H1 (cell line): ENCODE measurements around the gene ING5. TPM values are rescaled to one million over a fixed set of nuclear protein-coding genes. Genes with fewer than 3 reads are reported as not detected.
"Not testable (repeated sequence)": the region's sequence is repeated elsewhere in the genome, so short reads cannot be mapped to it uniquely, and the experiment has no call there.

Experiments
- CTCF ChIA-PET: fragments of 300-600 bp; sonication (Branson Sonifier 250); formaldehyde crosslinking; loops from one replicate; lab custom pipeline; 2021; ENCODE audit not compliant: partially characterized antibody; lab: Charles Lee
- POLR2A ChIA-PET: fragments of 300-600 bp; sonication (Branson Sonifier 250); formaldehyde crosslinking; loops from one replicate; lab custom pipeline; 2021; ENCODE audit warnings: inconsistent platforms; ENCODE audit not compliant: partially characterized antibody; lab: Charles Lee
- DNase-seq, 2 experiments: peaks; one replicate each; pipeline versions ENCODE4 v3.0.0 to v3.0.0-alpha.2; 2010 to 2022; ENCODE audit warnings: low spot score in 2 of 2, low read depth in 1 of 2, mixed read lengths in 1 of 2
- FAIRE-seq: peaks from 2 replicates; lab custom pipeline; 2011; peaks lifted over from hg19 to GRCh38; lab: Jason Lieb, UNC
- H2AFZ ChIP-seq: 2 replicates; pipeline ENCODE4 v1.8.1; 2012; ENCODE audit warnings: low read length, inconsistent platforms
- H2AK5ac ChIP-seq: 2 replicates; pipeline ENCODE4 v1.6.1; 2013; ENCODE audit warnings: low read depth, low read length
- H2BK120ac ChIP-seq: replicated peaks from 2 replicates; pipeline ENCODE3; 2013; ENCODE audit warnings: low read depth, low read length, inconsistent platforms
- H2BK12ac ChIP-seq: 2 replicates; pipeline ENCODE4 v1.6.1; 2013; ENCODE audit warnings: low read depth, low read length
- H2BK15ac ChIP-seq: 2 replicates; pipeline ENCODE4 v1.6.1; 2013; ENCODE audit warnings: low read length
- H2BK20ac ChIP-seq: 2 replicates; pipeline ENCODE4 v1.6.1; 2013; ENCODE audit warnings: low read length
- H2BK5ac ChIP-seq: 2 replicates; pipeline ENCODE4 v1.6.1; 2013; ENCODE audit warnings: low read depth, low read length
- H3K14ac ChIP-seq: 2 replicates; pipeline ENCODE4 v1.6.1; 2013; ENCODE audit warnings: inconsistent platforms; ENCODE audit not compliant: insufficient read length
- H3K18ac ChIP-seq: 2 replicates; pipeline ENCODE4 v1.6.1; 2013; ENCODE audit warnings: low read length; ENCODE audit errors: extremely low read depth
- H3K23ac ChIP-seq: 2 replicates; pipeline ENCODE4 v1.6.1; 2013; ENCODE audit warnings: inconsistent platforms; ENCODE audit not compliant: insufficient read length
- H3K23me2 ChIP-seq: 2 replicates; pipeline ENCODE4 v1.6.1; 2013; ENCODE audit warnings: low read depth, low read length
- H3K27ac ChIP-seq: 2 replicates; pipeline ENCODE4 v1.6.1; 2011; ENCODE audit warnings: low read depth, low read length, inconsistent platforms
- H3K27me3 ChIP-seq, 4 experiments: replicated peaks in 1 of 4; 1 replicate in 1 of 4; 2 replicates in 3 of 4; pipeline versions ENCODE4 v1.6.1 to v1.8.1; 2011 to 2013; ENCODE audit warnings: low read length in 3 of 4, mild to moderate bottlenecking in 3 of 4, inconsistent platforms in 2 of 4, mixed read lengths in 2 of 4, moderate library complexity in 1 of 4; ENCODE audit not compliant: control insufficient read depth in 3 of 4, insufficient read depth in 3 of 4; ENCODE audit errors: extremely low read depth in 1 of 4
- H3K36me3 ChIP-seq, 4 experiments: 2 replicates each; pipeline versions ENCODE4 v1.6.1 to v1.8.1; 2011 to 2013; ENCODE audit warnings: mild to moderate bottlenecking in 4 of 4, low read length in 3 of 4, moderate library complexity in 2 of 4, control low read depth in 1 of 4, inconsistent platforms in 1 of 4; ENCODE audit not compliant: insufficient read depth in 4 of 4, control insufficient read depth in 2 of 4
- H3K4ac ChIP-seq: replicated peaks from 2 replicates; pipeline ENCODE3; 2013; ENCODE audit warnings: low read length, low read depth, mixed read lengths, inconsistent platforms; ENCODE audit not compliant: insufficient read length
- H3K4me1 ChIP-seq, 4 experiments: replicated peaks in 1 of 4; 1 replicate in 1 of 4; 2 replicates in 3 of 4; pipeline versions ENCODE4 v1.6.1 to v1.8.1; 2011 to 2013; ENCODE audit warnings: low read length in 3 of 4, inconsistent platforms in 2 of 4, mixed read lengths in 1 of 4; ENCODE audit not compliant: insufficient read depth in 4 of 4, control insufficient read depth in 3 of 4
- H3K4me2 ChIP-seq, 2 experiments: 2 replicates each; pipeline versions ENCODE4 v1.6.1 to v1.8.1; 2011 to 2013; ENCODE audit warnings: low read depth in 2 of 2, low read length in 2 of 2, control low read depth in 1 of 2, inconsistent platforms in 1 of 2, mild to moderate bottlenecking in 1 of 2; ENCODE audit not compliant: insufficient read depth in 1 of 2
- H3K4me3 ChIP-seq, 4 experiments: fragments of 200-600, 300-600 bp in 1 of 4; sonication (generic), shearing (Covaris generic), sonication (Bioruptor Twin) in 1 of 4; 2 replicates each; pipeline versions ENCODE4 v1.5.1 to v1.8.1; 2011 to 2016; ENCODE audit warnings: low read length in 4 of 4, low read depth in 3 of 4, control low read depth in 2 of 4, inconsistent platforms in 2 of 4, mild to moderate bottlenecking in 2 of 4, mixed read lengths in 1 of 4, moderate library complexity in 1 of 4; ENCODE audit not compliant: insufficient read depth in 2 of 4; ENCODE audit errors: extremely low read depth in 1 of 4
- H3K56ac ChIP-seq: replicated peaks from 2 replicates; pipeline ENCODE3; 2013; ENCODE audit warnings: low read depth, mild to moderate bottlenecking, mixed read lengths, low read length, inconsistent platforms; ENCODE audit not compliant: insufficient read length
- H3K79me1 ChIP-seq: 2 replicates; pipeline ENCODE4 v1.6.1; 2013; ENCODE audit warnings: low read depth, low read length, control low read depth
- H3K79me2 ChIP-seq, 2 experiments: 2 replicates each; pipeline versions ENCODE4 v1.6.1 to v1.8.1; 2012 to 2013; ENCODE audit warnings: low read length in 2 of 2, mild to moderate bottlenecking in 2 of 2, inconsistent platforms in 1 of 2; ENCODE audit not compliant: insufficient read depth in 2 of 2, control insufficient read depth in 1 of 2
- H3K9ac ChIP-seq, 4 experiments: replicated peaks in 1 of 4; 1 replicate in 1 of 4; 2 replicates in 3 of 4; pipeline versions ENCODE4 v1.6.1 to v1.8.1; 2011 to 2013; ENCODE audit warnings: low read depth in 3 of 4, low read length in 3 of 4, control low read depth in 2 of 4, mild to moderate bottlenecking in 2 of 4, moderate library complexity in 2 of 4, inconsistent platforms in 1 of 4; ENCODE audit errors: extremely low read depth in 1 of 4
- H3K9me3 ChIP-seq, 2 experiments: 2 replicates each; pipeline versions ENCODE4 v1.6.1 to v1.8.1; 2012 to 2013; ENCODE audit warnings: mild to moderate bottlenecking in 2 of 2, moderate library complexity in 2 of 2, control low read depth in 1 of 2, inconsistent platforms in 1 of 2, low read depth in 1 of 2, low read length in 1 of 2, mixed read lengths in 1 of 2; ENCODE audit not compliant: insufficient read depth in 2 of 2
- H4K20me1 ChIP-seq, 2 experiments: replicated peaks in 1 of 2; 2 replicates each; pipeline versions ENCODE3 to v1.8.1; 2011 to 2013; ENCODE audit warnings: inconsistent platforms in 2 of 2, low read length in 2 of 2, mild to moderate bottlenecking in 1 of 2; ENCODE audit not compliant: insufficient read depth in 2 of 2, control insufficient read depth in 1 of 2
- H4K5ac ChIP-seq: 2 replicates; pipeline ENCODE4 v1.6.1; 2013; ENCODE audit warnings: low read length, low read depth, mixed read lengths, inconsistent platforms; ENCODE audit not compliant: insufficient read length
- H4K8ac ChIP-seq: 2 replicates; pipeline ENCODE4 v1.8.0; 2013; ENCODE audit warnings: mild to moderate bottlenecking, moderate library complexity, low read length, inconsistent platforms; ENCODE audit not compliant: insufficient read depth; ENCODE audit errors: extremely low read depth
- H4K91ac ChIP-seq: replicated peaks from 2 replicates; pipeline ENCODE3; 2013; ENCODE audit warnings: low read length, mixed read lengths, inconsistent platforms; ENCODE audit not compliant: insufficient read length
- WGBS, 2 experiments: shearing (Covaris generic) in 1 of 2; methylation state at CpG; one replicate each; pipeline versions ENCODE4 v1.1.6 to v1.1.7; 2013 to 2015; ENCODE audit warnings: low lambda C conversion rate in 2 of 2, mixed read lengths in 2 of 2, inconsistent platforms in 1 of 2, low coverage in 1 of 2, missing lambda C conversion rate in 1 of 2; ENCODE audit not compliant: insufficient replicate concordance in 2 of 2, insufficient coverage in 1 of 2, insufficient read length in 1 of 2; ENCODE audit errors: extremely low coverage in 1 of 2, missing lambda C conversion rate in 1 of 2; 5-methylcytosine and 5-hydroxymethylcytosine counted together
- polyA plus RNA-seq, 7 experiments: library from polyadenylated mRNA; depleted of rRNA in 3 of 7; stranded (reverse) in 5 of 7; unstranded in 2 of 7; fragments of >200 nt in 5 of 7; fragments of 200-250 nt in 2 of 7; gene quantifications; 1 replicate in 5 of 7; 2 replicates in 1 of 7; 4 replicates in 1 of 7; pipeline versions ENCODE4 v1.2.1 to v1.2.3, GENCODE V29; 2011 to 2013; ENCODE audit warnings: missing spikeins in 2 of 7, mixed read lengths in 2 of 7
- total RNA-seq: library from RNA; stranded (reverse); fragmentation: NEBNext Ultra II Directional; extraction: Animal tissue kit (Norgen Biotek cat#: 25700); gene quantifications from 2 replicates; pipeline ENCODE4 v1.2.1, GENCODE V29; 2021

ING5 gene
- total and polyA plus RNA-seq, 2 of the 8 experiments (the other 6 are each of a cell fraction or from before 2014, with no cell fraction given): 41.5 to 47.4 TPM

GRCh38 chr2:241759893-241760292 is 58.1 kb downstream of the ING5 start:
- H3K27me3 ChIP-seq, H4K20me1 ChIP-seq, H3K23ac ChIP-seq, DNase-seq, H2BK20ac ChIP-seq, H3K79me1 ChIP-seq, H3K4me2 ChIP-seq, H2AFZ ChIP-seq, POLR2A ChIA-PET, H3K56ac ChIP-seq, H3K36me3 ChIP-seq, H3K27ac ChIP-seq, H2BK12ac ChIP-seq, H3K23me2 ChIP-seq, H4K91ac ChIP-seq, H3K4me1 ChIP-seq, CTCF ChIA-PET, H4K5ac ChIP-seq, H3K9me3 ChIP-seq, H3K79me2 ChIP-seq, H3K4ac ChIP-seq, H3K9ac ChIP-seq, H2BK15ac ChIP-seq, FAIRE-seq, H2BK120ac ChIP-seq, H4K8ac ChIP-seq, H3K18ac ChIP-seq, H2BK5ac ChIP-seq, H3K14ac ChIP-seq, H2AK5ac ChIP-seq, H3K4me3 ChIP-seq: not testable (repeated sequence)
- 87% methylated on average over 7 of the region's 16 CpGs; no CpG with 5 or more reads in 1 of the 2 experiments for WGBS, 2 experiments
